GM11168 (cell line): ENCODE results near the gene CACNA2D3.

ENCODE experiments used
- in situ Hi-C: fragments of 300-500 bp; cut with MboI; formaldehyde crosslinking; loops from one replicate; pipeline ENCODE4 v1.12.0; 2022; ENCODE audit warnings: low sequenced_read_pairs; ENCODE audit not compliant: unreplicated experiment

CACNA2D3 gene

DNA sequence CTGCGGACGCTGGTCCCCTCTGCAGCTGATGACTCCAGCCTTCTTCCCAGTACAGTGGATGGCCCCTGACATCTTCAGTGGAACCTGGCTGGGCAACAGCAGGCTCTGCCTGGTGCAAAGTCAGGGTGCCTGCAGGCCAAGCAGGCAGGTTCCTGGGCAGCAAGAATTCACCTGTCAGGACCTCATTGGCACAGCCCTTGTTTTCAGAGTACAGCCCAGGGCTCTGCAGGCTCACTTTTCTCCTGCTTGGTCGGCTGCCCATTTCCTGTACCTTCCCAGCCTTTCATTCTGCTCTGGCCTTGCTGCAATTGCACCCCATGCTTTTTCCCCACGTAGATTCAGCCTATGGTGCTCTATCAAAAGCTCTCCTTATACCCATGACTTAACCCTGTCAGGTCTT is 749.5 kb downstream of the CACNA2D3 start:
- in situ Hi-C loops = loop anchor here (25.0 kb wide), 2 partner anchors 290 to 1390 kb away; no protein-coding TSS in a partner anchor

DNA sequence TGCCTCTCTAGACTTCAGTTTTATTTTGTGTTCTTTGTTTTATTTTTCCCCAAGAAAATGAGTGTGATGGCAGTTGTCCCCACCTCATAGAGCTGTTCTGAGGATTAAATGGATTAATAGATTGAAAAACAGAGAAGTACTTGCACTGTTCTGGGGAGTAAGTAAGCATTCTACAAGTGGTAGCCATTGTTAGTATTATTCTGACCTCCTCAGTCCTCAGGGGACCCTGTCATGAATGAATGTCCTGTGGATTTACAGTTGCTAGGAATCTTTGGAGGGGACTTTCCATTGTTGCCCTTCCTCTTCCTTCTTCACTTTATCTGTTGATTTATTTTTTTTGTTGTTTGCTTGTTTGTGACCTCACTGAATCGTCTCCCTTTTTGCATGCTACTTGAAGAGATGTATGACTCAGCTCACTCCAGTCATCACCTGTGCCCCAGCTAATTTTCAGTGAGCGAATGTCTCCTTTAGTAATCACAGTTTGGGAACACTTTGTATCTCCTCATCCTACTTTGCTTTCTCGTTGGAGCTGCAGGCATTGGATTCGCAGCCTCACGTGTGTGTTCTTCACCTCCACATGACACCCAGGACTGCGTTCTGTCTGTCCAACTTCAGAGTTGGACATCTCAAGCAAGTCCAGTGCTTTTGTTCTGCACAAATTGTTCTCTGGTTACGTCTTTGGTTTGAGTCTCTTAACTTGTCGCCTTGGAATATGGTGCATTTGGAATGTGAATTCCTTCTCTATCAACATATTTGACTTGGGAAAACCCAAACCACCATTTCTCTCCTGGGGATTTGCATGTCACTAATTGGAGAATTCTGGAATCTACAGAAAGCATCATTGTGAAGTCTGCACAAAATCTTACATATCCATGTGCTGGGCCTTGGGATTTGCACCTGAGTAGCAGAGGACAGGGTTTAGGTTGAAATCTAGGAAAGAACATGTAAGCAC is 751.0 kb downstream of the CACNA2D3 start:
- in situ Hi-C loops = loop anchor here (25.0 kb wide), 2 partner anchors 289 to 1389 kb away; no protein-coding TSS in a partner anchor

DNA sequence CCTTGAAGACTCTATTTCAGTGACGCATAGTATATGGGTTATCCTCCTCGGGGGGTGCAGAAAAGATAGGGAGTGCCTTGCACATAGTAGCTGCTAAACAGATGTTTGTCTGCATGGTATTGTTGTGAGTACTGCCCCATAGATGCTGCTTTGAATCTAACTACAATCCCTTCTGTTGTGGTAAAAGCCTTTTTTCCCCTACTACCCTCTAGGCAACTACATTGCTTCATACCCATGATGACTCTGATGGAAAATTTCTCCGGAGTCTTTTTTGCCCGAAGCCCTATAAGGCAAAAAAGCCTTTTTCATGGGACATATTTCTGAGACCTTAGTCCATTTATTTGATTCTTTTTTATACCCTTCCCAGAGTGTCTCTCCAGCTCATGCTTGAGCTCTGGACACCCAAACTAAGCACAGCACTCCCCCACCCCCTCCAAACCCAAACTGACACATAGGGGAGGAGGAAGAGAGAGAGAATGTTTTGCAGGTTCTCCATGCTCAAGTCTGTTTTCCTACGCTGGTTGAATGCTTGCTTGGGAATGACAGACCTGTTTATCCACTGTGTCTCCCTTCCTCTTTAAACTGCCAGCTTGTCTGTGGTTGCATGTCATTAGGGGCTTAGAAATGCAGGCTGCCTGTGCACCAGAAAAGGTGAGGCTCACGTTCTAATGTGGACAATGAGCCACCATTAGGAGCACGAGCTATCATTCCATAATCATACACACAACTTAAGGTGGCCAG is 752.6 kb downstream of the CACNA2D3 start:
- in situ Hi-C loops = loop anchor here (25.0 kb wide), 2 partner anchors 287 to 1387 kb away; no protein-coding TSS in a partner anchor

DNA sequence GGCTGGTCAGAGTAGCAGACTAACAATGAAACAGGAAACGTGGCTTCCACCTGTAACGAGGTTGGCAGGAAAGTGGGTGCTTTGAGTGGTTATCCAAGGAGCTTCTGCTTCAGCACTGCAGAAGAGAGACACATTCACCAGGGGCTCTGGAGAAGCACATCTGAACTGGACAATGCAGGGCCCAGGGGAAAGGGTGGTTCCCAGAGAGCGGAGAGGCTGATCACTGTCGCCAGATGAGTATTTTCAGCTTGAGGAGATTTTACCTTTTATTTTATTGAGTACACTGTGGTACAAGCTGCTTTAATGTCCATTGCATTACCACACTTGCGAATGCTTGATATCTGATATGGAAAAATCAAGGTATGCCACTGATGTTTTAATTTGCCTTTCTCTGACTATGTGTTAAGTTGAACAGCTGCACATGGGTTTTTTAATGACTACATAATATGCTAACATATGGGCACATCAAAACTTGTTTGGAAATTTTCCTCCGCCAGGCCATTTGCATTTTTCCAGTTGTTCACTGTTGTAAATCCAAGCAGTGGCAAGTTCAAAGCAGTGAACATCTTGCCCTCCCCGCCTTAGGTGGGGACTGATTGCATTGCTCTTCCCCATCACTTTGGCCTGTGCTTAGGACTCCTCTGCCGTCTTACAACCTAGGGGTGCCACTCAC is 753.4 kb downstream of the CACNA2D3 start:
- in situ Hi-C loops = no loop called here

DNA sequence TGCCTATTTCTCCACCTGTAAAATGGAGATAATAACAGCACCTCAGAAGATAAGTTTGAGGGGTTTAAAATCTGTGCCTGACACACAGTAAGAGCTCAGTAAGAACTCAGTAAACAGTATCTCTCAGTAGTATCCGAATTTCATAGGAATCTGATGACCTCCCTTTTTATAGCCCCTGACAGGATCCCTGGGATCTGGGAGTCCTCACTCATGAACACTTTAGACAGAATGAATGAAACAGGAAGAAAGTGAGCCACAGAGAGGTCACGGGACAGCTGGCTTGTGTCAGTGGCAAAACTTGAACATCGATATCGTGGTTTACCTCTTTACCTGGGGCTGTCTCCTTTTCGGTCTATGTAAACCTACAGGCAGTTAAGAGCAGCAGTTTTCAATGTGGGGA is 754.3 kb downstream of the CACNA2D3 start:
- in situ Hi-C loops = no loop called here

DNA sequence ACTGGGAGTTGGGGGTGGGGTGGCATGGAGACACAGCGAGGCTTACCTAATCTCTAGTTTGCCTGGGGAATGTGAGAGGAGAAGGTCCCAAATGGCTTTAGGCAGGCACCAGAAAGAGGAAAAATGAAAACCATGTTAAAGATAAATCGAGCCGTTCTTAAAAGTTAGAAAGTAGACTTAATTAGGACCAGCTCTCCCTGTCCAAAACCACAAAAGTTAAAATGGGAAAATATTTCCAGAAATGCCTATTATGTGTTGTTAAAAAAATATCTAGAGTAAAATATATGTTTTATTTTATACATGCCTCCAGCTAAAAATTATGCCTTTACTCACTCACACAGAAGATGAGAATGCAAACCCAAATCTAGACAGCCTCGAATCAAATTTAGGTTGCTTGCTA is 755.4 kb downstream of the CACNA2D3 start:
- in situ Hi-C loops = no loop called here

DNA sequence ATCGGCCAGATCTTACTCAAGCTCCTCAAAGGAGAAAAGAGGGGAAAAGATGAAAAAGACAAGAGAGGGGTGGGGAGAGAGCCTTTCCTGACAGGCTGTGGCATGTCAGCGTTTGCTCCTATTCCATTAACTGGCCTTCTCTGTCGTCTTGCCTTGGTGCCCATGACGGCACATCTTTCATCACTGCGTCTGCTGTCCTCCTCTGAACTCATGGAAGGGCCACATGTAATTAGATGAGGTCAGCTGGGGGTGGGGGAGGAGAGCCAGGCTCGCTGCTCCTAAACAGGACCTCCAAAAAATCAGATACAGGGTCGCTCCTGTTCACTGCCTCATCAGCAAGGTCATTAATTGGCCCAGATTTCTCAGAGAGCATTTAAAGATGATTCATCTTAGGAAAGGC is 755.8 kb downstream of the CACNA2D3 start:
- in situ Hi-C loops = no loop called here

DNA sequence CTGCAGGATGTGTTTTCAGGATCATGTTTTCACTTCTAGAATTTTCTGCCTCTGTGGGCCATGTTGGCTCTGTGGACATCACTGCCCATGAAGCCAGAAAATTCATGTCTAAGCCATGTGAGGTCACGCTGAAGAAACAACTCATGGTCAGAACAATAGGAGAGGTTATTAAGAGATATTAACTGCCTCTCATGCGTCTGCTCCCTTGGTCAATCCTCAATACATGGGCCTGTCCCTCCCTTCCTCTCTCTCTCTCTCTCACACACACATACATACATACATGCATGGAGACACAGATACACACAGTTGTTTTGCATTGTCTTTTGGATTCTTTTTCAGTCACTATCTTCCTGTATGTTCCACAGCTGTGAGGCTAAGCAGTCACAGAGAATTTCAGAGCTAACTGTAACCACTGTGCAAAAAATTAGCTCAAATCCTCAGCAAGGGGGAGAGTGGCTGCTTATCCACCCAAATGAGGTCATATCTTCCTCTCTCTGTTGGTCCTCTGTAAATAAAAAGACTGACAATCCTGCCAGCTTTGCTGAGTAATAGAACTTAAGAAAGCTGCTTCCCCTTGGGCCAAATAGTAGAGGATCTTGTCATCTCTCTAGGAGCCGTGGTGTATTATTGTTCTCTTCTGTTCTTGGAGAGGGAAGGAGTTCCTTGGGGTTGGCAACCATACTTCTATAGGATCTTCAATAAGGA is 759.9 kb downstream of the CACNA2D3 start:
- in situ Hi-C loops = loop anchor here (5.0 kb wide), 1 partner anchor 55 kb away; no protein-coding TSS in a partner anchor

DNA sequence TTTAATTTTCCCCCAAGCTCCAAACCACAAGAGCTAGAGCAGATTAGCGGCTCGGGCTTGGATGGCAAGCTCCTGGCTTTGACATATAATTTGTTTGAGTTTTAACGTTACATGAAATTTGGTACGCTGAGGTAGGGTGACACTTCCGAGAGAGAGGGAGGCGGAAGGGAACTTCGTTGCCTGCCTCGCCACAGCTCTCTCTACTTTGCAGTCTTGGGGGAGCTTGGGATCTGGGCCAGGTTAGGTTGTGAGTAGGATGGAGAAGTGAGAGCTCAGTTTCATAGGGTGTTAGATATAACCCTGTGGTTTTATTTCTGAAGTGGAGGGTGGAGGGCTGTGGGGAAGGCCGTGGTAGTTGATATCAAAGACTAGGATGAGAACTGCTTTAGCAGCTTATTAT is 765.8 kb downstream of the CACNA2D3 start:
- in situ Hi-C loops = no loop called here

DNA sequence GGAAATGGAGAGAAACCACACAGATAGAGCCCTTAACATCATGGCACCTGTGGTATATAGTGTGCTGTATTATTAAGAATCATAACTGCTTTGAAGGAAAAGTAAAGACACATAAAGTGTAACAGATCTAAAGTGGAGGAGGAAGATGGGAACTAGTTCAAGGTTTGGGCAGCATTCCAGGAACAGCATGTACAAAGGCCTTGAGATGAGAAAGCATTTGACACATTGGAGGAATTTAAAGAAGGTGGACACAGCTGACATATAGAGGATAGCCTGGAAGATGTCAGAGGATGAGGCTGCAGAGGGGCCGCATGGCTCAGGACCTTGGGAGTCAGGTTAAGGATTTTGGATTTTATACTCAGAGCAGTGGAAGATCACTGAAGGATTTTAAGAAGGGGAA is 766.5 kb downstream of the CACNA2D3 start:
- in situ Hi-C loops = no loop called here

DNA sequence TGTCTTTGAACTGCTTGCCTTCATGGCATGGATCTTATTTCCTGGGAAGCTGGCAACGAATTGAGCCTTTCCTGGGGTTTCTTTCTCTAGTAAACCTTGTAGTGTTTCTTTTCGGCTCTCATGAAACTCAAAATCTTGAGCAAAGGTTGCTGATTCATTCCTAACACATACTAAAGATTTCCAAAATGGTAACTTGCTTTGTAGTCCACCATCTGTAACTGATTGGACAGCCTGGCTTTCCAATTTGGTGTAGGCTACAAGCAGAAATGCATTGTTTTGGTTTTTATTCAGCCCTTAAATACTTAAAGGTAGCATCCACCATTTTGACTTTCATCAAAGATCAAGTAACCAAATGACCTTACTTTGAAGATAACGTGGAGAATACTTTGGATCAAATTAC is 767.4 kb downstream of the CACNA2D3 start:
- in situ Hi-C loops = no loop called here

DNA sequence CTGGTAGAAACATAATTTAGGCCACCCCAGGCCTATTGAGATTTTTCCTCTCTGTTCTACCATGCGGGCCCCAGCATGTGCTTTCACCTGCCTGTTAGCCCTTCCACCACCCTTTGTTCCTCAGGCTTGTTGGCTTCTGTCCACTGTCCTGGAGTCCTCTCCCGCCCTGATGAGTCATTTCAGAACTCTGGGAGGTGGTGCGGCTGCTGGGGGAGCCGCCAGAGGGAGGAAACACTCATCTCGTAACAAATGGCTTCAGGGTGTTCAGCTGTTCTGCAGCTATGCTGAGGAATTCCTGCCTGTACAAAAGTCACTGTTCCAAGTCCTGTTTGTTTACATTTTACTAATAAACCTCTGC is 769.2 kb downstream of the CACNA2D3 start:
- in situ Hi-C loops = no loop called here

DNA sequence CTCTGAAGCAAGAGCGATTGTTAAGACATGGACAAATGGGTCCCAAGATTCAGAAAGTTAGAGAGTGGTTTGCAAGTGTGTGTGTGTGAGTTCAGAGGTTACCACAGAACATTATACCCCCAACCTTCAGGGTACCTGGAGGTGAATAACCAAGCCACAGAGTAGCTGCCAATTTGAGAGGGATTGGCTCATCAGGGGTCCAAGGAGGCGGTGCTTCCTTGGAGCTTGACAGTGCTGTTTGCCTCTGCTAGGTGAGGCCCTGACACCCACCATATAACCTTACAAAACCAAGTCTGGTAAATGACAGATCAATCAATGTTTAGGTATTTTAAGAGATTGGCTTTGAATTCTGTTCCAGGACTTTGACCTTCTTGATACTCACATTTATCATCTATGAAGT is 769.8 kb downstream of the CACNA2D3 start:
- in situ Hi-C loops = no loop called here

DNA sequence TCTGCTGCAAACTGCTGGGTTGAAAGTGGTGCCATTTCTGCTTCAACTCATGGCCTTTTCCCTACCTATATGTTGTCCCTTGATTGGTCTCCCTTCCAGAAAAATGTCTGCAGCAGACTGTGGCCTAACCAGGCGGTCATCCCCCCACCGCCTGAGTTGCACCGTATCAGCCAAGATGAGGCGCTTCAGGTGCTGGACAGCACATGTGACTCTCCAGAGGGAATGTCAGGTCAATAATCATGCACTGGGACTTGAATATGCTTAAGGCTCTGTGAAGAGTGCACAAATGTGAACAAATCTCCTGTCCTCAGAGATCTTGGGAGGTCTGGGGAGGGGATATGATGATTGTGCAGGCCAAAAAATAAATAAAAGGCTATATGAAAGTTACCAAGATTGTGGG is 773.3 kb downstream of the CACNA2D3 start:
- in situ Hi-C loops = no loop called here

DNA sequence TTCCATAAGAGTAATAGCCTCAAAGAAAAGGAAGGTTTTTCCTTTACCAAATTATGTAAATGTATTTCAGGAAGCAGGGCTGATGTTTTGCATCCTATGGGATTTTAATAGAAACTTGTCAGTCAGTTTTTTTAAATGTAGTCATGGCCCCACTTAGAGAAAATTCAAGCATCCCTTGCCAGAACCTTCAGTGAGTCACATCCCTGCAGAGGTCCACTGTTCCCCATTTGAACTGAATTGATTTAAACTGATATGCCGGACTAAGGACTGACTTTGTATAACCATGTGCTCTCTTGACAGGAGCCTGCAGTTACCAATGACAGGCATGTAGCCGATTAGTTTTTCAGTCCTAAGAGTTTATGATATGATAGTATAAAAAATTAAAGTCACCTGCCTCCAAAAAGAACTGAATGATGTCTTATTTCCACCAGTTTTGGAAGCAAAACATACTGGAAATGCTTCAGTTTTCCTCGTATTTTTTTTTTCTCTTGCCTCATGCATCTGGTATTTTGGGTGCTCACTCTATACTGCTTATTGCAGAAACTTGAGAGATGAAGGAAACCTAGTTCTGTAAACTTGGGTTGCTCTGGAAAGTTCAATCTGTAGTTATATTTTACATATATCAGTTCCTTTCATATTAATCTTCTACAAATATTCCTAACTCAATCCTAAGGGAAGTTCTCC is 774.8 kb downstream of the CACNA2D3 start:
- in situ Hi-C loops = no loop called here

DNA sequence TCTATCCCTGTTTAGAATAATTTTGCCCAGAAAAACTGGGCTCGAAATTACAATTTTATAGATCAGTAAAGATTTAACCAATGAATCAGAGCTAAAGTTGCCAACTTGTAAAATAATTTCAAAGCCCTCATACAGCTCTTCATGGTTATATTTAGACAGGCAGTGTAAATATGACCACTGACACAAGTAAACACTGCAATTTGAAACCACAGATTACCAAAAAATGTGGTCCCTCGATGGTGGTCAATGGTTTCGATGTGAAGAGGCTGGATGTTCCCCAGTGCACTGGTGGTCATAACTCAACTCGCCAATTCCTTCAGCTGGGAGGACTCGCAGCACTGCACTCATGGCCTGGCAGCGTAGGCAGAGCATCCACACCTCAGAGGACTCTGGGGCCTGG is 776.9 kb downstream of the CACNA2D3 start:
- in situ Hi-C loops = no loop called here

DNA sequence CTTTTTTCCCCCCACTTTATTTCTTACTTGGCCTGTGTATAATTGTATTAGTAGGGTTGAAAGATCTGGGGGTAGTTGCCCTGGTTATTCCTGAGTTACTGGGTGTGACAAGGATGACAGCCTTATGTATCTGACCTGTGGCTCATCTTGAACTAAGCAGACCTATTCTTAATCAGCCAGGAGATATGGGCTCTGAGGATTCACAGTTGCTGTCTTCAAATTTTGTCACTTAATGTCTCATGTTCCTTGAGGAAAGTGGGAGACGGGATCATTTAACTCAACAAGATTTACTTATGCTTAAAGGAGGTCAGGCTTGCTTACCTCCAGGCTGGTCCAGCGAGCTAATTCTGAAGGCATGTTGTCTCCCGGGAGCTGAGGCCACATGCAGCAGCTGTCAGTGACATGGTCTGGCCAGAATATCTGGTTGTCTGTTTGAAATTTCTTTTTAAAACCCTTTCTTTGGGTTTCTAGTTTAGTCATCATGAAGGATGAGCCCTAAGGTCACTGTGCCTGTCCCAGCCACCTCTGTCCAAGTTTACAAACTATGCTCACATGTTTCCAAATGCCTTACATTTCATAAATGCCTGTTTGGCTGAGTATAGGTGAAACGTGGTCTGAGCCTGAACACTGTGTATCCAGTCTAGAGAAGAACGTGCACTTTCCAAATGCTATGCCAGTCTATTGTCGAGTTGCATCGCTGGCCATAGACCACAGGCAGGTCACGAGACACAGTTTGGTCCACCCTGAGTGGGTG is 778.7 kb downstream of the CACNA2D3 start:
- in situ Hi-C loops = no loop called here

DNA sequence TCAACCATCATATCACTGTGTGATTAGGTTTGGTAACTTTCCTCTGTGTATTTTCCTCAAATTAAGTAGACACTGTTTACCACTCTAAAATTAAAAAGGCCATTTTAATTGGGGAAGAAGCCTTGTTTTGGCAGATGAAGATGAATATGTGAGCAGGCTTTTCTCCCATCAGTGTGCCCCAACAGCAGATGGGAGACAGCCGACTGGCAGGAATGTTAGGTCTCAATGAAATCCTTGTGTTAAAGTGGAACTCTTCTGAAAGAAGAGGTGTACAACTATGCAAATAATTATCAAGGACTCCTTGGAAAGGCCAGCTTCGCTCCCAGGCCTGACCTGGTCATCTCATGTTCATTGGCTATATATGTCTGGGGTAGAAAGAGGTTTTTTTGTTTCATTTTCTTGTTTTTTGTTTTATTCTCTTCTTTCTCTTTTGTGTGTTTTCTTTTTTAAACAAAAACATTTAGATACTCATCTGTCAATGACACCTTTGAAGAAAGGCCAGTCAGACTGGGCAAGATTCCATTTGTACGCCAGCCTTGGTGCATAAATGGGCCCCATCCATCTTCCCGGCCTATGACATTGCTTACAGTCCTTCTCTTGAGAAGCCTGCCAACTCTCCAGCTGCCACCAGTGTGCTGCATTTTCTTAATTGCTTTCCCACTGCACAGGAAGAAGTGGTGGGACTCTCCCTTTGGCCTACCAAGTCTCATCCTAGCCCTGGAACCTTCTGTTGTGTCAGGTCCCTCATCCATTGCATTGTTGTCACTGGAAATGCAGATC is 779.7 kb downstream of the CACNA2D3 start:
- in situ Hi-C loops = no loop called here
